ENCODE data around the gene PEPD.

PEPD gene

GRCh38 chr19:33503030-33503429 is 18.6 kb downstream of the PEPD start:
- TF ChIP-seq CTCF (conservative IDR thresholded peaks at IDR 0.05; ENCODE audit: low read depth) = no peak
- ChIA-PET POLR2A (ENCODE audit: low non-redundant PET) (no interaction called here), CTCF (no interaction called here)
- DNase-seq (ENCODE audit: low spot score) = no peak
- no peak overlapping the region for H3K27ac ChIP-seq

- DNase-seq (ENCODE audit: low spot score) = no peak
- no peak for TF ChIP-seq CTCF (conservative IDR thresholded peaks at IDR 0.05; ENCODE audit: low read depth)
- H3K27ac ChIP-seq = no peak overlapping the region
- CTCF ChIA-PET = interaction anchor here (0.6 kb wide), 1 partner anchor 28 kb away, joined by 3 read pairs; no protein-coding TSS in a partner anchor
- POLR2A ChIA-PET (ENCODE audit: low non-redundant PET) = no interaction called here
Measured at GRCh38 chr19:33502521-33502920, 19.1 kb downstream of the PEPD start.

- no peak overlapping the region for H3K27ac ChIP-seq
- CTCF ChIA-PET = interaction anchor here (0.5 to 1.0 kb wide), 3 partner anchors 28 to 1000 kb away, joined by 3 read pairs; no protein-coding TSS in a partner anchor
- no peak for DNase-seq (ENCODE audit: low spot score)
- POLR2A ChIA-PET (ENCODE audit: low non-redundant PET) = no interaction called here
- TF ChIP-seq CTCF (conservative IDR thresholded peaks at IDR 0.05; ENCODE audit: low read depth) = no peak
Measured at GRCh38 chr19:33501693-33502356, 19.8 kb downstream of the PEPD start.

- ChIA-PET CTCF (no interaction called here), POLR2A (ENCODE audit: low non-redundant PET) (no interaction called here)
- H3K27ac ChIP-seq = no peak overlapping the region
- no peak for DNase-seq (ENCODE audit: low spot score)
- no peak for TF ChIP-seq CTCF (conservative IDR thresholded peaks at IDR 0.05; ENCODE audit: low read depth)
Measured at GRCh38 chr19:33500991-33501390, 20.6 kb downstream of the PEPD start.

- POLR2A ChIA-PET (ENCODE audit: low non-redundant PET) = no interaction called here
Measured at GRCh38 chr19:33500586-33500985, 21.0 kb downstream of the PEPD start.

More at GRCh38 chr19:33500586-33500985, 21.0 kb downstream of the PEPD start:
- CTCF ChIA-PET = no interaction called here
- no peak for TF ChIP-seq CTCF (conservative IDR thresholded peaks at IDR 0.05; ENCODE audit: low read depth)
- DNase-seq (ENCODE audit: low spot score) = no peak
- H3K27ac ChIP-seq = no peak overlapping the region
